Tibial nerve (tissue), 4 donors: ENCODE data around the gene BARX1. TPM values are rescaled to one million over a fixed set of nuclear protein-coding genes. Genes with fewer than 3 reads are reported as not detected.

Experiments
- DNase-seq, 2 donors: peaks; one replicate each; pipeline ENCODE4 v3.0.0-alpha.2; 2019; ENCODE audit warnings: low spot score in 2 of 2
- H3K27ac ChIP-seq, 4 donors: fragments of 200-600 bp; sonication (generic) in 3 of 4; one replicate each; pipeline ENCODE4 v1.5.1; 2017 to 2019; ENCODE audit warnings: mild to moderate bottlenecking in 1 of 4
- H3K27me3 ChIP-seq, 2 donors: fragments of 200-600 bp; sonication (generic) in 1 of 2; one replicate each; pipeline versions ENCODE4 v1.5.1 to v1.6.0; 2017 to 2019
- H3K36me3 ChIP-seq, 3 donors: fragments of 200-600 bp; sonication (generic); one replicate each; pipeline ENCODE4 v1.5.1; 2018 to 2019
- H3K4me1 ChIP-seq, 4 donors: fragments of 200-600 bp; sonication (generic) in 3 of 4; one replicate each; pipeline ENCODE4 v1.5.1; 2017 to 2019
- H3K4me3 ChIP-seq, 4 donors: fragments of 200-600 bp; sonication (generic) in 3 of 4; one replicate each; pipeline ENCODE4 v1.5.1; 2017 to 2019; ENCODE audit warnings: mild to moderate bottlenecking in 1 of 4, moderate library complexity in 1 of 4
- H3K9me3 ChIP-seq, 4 donors: fragments of 200-600 bp; sonication (generic) in 3 of 4; one replicate each; pipeline ENCODE4 v1.5.1; 2017 to 2019
- CTCF ChIP-seq, 5 experiments: fragments of 200-600 bp in 3 of 5; fragments of 450-650 bp in 2 of 5; sonication (generic) in 3 of 5; IDR thresholded peaks; one replicate each; pipeline ENCODE4 v1.5.1; 2016 to 2019; ENCODE audit warnings: antibody characterized with exemption in 5 of 5, mild to moderate bottlenecking in 3 of 5, moderate library complexity in 2 of 5
- EP300 ChIP-seq, 2 donors: sonication (generic); formaldehyde crosslinking; IDR thresholded peaks; one replicate each; pipeline ENCODE4 v1.6.1; 2017; ENCODE audit warnings: antibody characterized with exemption in 2 of 2, mild to moderate bottlenecking in 1 of 2
- POLR2A ChIP-seq, 2 donors: fragments of 450-650 bp; IDR thresholded peaks; one replicate each; pipeline ENCODE4 v1.6.1; 2017; ENCODE audit warnings: antibody characterized with exemption in 2 of 2, mild to moderate bottlenecking in 2 of 2, moderate library complexity in 2 of 2
- WGBS, 2 donors: methylation state at CpG; one replicate each; pipeline ENCODE4 v1.1.5; 2018; 5-methylcytosine and 5-hydroxymethylcytosine counted together
- total RNA-seq, 4 donors: library from RNA; depleted of rRNA; stranded (reverse); fragments of >200 nt; gene quantifications; one replicate each; pipeline ENCODE4 v1.1.0, GENCODE V29; 2016

Gene BARX1
- total RNA-seq = not detected

GRCh38 chr9:93955111-93955980 lies at the start of gene BARX1:
TSS of gene BARX1 (minus strand) at chr9:93955355. CDS start at chr9:93955146, 209 bp downstream.
- WGBS, 2 donors = 2% methylated on average over 40 to 49 of the region's 102 CpGs
- TF ChIP-seq POLR2A (IDR thresholded peaks at IDR 0.05) (no peak), CTCF (IDR thresholded peaks at IDR 0.05) (no peak), EP300 (IDR thresholded peaks at IDR 0.05) (no peak)
- Histone ChIP-seq H3K36me3 (no peaks in the 10 kb centered on the region), H3K4me1 (peaks cover 0 to 81% (median 48%) of the 10 kb centered on the region in 4 donors), H3K27ac (no peak within 1 kb of the TSS), H3K27me3 (peaks cover 3 to 96% of the 10 kb centered on the region in 2 donors), H3K4me3 (peak within 1 kb of the TSS in 2 of 4 donors; percentile 12 to 42), H3K9me3 (peaks cover 0 to under 1% (median 0%) of the 10 kb centered on the region in 4 donors)
- no peak for DNase-seq

GRCh38 chr9:94002316-94003140 lies 47.4 kb upstream of the BARX1 start:
- Histone ChIP-seq H3K9me3 (no peaks in the 10 kb centered on the region), H3K36me3 (no peaks in the 10 kb centered on the region), H3K4me3 (no peak overlapping the region), H3K27ac (no peak overlapping the region), H3K27me3 (no peaks in the 10 kb centered on the region), H3K4me1 (no peaks in the 10 kb centered on the region)
- whole genome bisulfite sequencing, 2 donors = 33% methylated on average over 6 of the region's 6 CpGs
- no peak for TF ChIP-seq POLR2A (IDR thresholded peaks at IDR 0.05)
- TF ChIP-seq CTCF (IDR thresholded peaks at IDR 0.05) = peak in 4 of 5 experiments; percentile 11 to 37 (median 22)
- peak in 1 of 2 donors; percentile 18 for DNase-seq

GRCh38 chr9:93996863-93997262 lies 41.7 kb upstream of the BARX1 start:
- no peak overlapping the region for H3K27ac ChIP-seq

GRCh38 chr9:93996367-93996766 lies 41.2 kb upstream of the BARX1 start:
- WGBS, 2 donors = 82 to 91% methylated on average over 3 of the region's 3 CpGs
- Histone ChIP-seq H3K4me3 (no peak overlapping the region), H3K9me3 (no peaks in the 10 kb centered on the region), H3K27ac (no peak overlapping the region), H3K27me3 (no peaks in the 10 kb centered on the region), H3K36me3 (no peaks in the 10 kb centered on the region), H3K4me1 (no peaks in the 10 kb centered on the region)
- TF ChIP-seq POLR2A (IDR thresholded peaks at IDR 0.05) = no peak
- TF ChIP-seq EP300 (IDR thresholded peaks at IDR 0.05) = no peak
- DNase-seq = no peak

More at GRCh38 chr9:93996863-93997262, 41.7 kb upstream of the BARX1 start:
- no peak overlapping the region for H3K4me3 ChIP-seq
- no peaks in the 10 kb centered on the region for H3K9me3 ChIP-seq
- no peaks in the 10 kb centered on the region for H3K27me3 ChIP-seq
- TF ChIP-seq CTCF (IDR thresholded peaks at IDR 0.05) (no peak), POLR2A (IDR thresholded peaks at IDR 0.05) (no peak), EP300 (IDR thresholded peaks at IDR 0.05) (no peak)
- H3K36me3 ChIP-seq = no peaks in the 10 kb centered on the region
- DNase-seq = no peak
- H3K4me1 ChIP-seq = no peaks in the 10 kb centered on the region

- Histone ChIP-seq H3K4me3 (no peak overlapping the region), H3K4me1 (no peaks in the 10 kb centered on the region), H3K36me3 (no peaks in the 10 kb centered on the region), H3K27me3 (no peaks in the 10 kb centered on the region), H3K27ac (no peak overlapping the region), H3K9me3 (peaks cover 0 to 14% (median 5%) of the 10 kb centered on the region in 4 donors)
- TF ChIP-seq EP300 (IDR thresholded peaks at IDR 0.05) = no peak
- TF ChIP-seq POLR2A (IDR thresholded peaks at IDR 0.05) = no peak
- no peak for TF ChIP-seq CTCF (IDR thresholded peaks at IDR 0.05)
- DNase-seq = no peak
- 47 to 66% methylated on average over 1 of the region's 1 CpG for WGBS, 2 donors
Measured at GRCh38 chr9:93994545-93994944, 39.4 kb upstream of the BARX1 start.
